ENCODE results near the gene CD44. TPM values are rescaled to one million over a fixed set of nuclear protein-coding genes. Genes with fewer than 3 reads are reported as not detected.

Gene CD44
- total RNA-seq, 1 experiment from 2014 or later: 6.1 TPM

DNA sequence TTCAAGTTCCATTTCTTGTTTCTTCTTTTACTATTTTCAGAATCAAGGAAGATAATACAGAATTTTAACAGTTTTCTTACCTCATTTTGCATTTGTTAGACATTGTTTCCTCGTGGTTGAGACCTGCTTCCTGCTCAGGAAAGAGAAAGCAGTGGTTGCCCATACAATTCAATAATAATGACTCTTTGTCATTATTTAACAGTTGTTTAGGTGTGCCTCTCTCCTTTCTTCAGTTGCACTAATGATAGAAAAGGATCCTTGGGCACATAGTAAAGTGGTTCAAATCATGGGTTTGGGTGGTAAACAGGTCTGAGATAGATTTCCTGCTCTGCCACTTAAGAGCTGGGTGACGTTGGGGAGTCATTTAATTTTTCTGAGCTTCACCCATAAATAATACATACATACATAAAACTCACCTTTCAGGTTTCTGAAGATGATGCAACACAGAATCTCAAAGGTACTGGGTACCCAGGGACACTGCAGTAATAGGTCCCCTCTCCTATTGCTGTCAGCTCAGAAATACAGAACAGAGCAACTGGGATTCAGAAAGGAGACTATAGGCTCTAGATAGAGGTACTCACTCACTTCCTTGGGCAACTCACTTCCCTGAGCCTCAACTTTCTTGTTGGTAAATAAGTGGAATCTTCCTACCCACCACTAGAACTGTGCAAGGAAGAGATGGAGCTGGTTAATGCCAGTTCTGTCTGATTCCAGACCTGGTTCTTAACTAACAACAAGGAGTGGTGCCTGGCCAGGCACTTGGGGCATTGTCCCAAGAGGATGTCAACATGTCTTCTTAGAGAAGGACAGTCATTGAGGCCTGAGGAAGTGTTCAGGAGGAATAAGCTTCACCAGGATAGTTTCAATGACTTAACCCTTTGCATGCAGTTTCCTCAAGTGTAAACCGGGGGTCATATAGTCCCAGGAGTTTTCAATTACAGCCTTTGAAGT, 34.9 kb downstream of the CD44 start:
- no peak overlapping the region for H2BK20ac ChIP-seq (ENCODE audit: low read depth, low read length, poor library complexity, severe bottlenecking)
- H3K27ac Mint-ChIP-seq: peak overlapping the region in 2 of 3 experiments; percentile 65; a peak in 3 of 7 replicates

More for the DNA sequence above, 34.9 kb downstream of the CD44 start:
- no peaks in the 10 kb centered on the region for H3K79me1 ChIP-seq (ENCODE audit: insufficient read depth, low read depth, low read length, poor library complexity, severe bottlenecking)
- no peak overlapping the region for H3K18ac ChIP-seq (ENCODE audit: insufficient read length, low read depth, low read length)
- H3K4me2 ChIP-seq (ENCODE audit: insufficient read depth, insufficient read length, low read length): no peak overlapping the region
- H2BK5ac ChIP-seq (ENCODE audit: insufficient read length, low read length): no peak overlapping the region
- no peaks in the 10 kb centered on the region for H3K36me3 Mint-ChIP-seq (ENCODE audit: insufficient read depth in 1 of 3, low read depth in 3 of 3)
- H3K9me3 ChIP-seq (ENCODE audit: control insufficient read depth, low read depth, low read length): no peaks in the 10 kb centered on the region
- H2BK12ac ChIP-seq (ENCODE audit: insufficient read length, low read depth, low read length): no peak overlapping the region
- H3K4ac ChIP-seq (ENCODE audit: low read depth, low read length): no peak overlapping the region
- H3K4me1 Mint-ChIP-seq: peaks cover 31 to 33% of the 10 kb centered on the region in 2 experiments
- H3K27ac ChIP-seq (ENCODE audit: insufficient read length, low read depth, low read length): no peak overlapping the region
- H3T11ph ChIP-seq (ENCODE audit: low read length): no peak overlapping the region
- no peak for TF ChIP-seq CTCF (conservative IDR thresholded peaks at IDR 0.05)
- H3K27me3 Mint-ChIP-seq (ENCODE audit: low read depth): no peaks in the 10 kb centered on the region
- WGBS (ENCODE audit: extremely low coverage, insufficient read length, low lambda C conversion rate): no CpG with 5 or more reads among the region's 3 CpGs
- no peak overlapping the region for H2AK5ac ChIP-seq (ENCODE audit: insufficient read length, low read length)
- H3K4me1 ChIP-seq (ENCODE audit: insufficient read depth, low read length): peaks cover 11% of the 10 kb centered on the region; the same call in 1 of the 2 replicates
- no peak overlapping the region for H2BK15ac ChIP-seq (ENCODE audit: low read depth, low read length)
- H3K9ac ChIP-seq (ENCODE audit: extremely low read depth, insufficient read length, low read length): no peak overlapping the region
- no peaks in the 10 kb centered on the region for H3K79me2 ChIP-seq (ENCODE audit: insufficient read depth, low read length)
- no peak for DNase-seq
- no peaks in the 10 kb centered on the region for H3K9me3 Mint-ChIP-seq
- no peak overlapping the region for H3K4me3 Mint-ChIP-seq
- H2BK120ac ChIP-seq (ENCODE audit: low read depth, low read length, poor library complexity, severe bottlenecking): no peak overlapping the region
- no peak overlapping the region for H4K5ac ChIP-seq (ENCODE audit: insufficient read length, low read depth, low read length)
- no peak overlapping the region for H3K56ac ChIP-seq (ENCODE audit: insufficient read length, low read depth, low read length)
- H3K23me2 ChIP-seq (ENCODE audit: insufficient read length, low read depth, low read length, poor library complexity, severe bottlenecking): no peaks in the 10 kb centered on the region
- H3K23ac ChIP-seq (ENCODE audit: insufficient read length, low read depth, low read length): no peak overlapping the region
- H4K91ac ChIP-seq (ENCODE audit: insufficient read length, low read depth, low read length): peak overlapping the region; percentile 81
- H4K20me1 ChIP-seq (ENCODE audit: control insufficient read depth, insufficient read depth, insufficient read length): no peaks in the 10 kb centered on the region
- no peaks in the 10 kb centered on the region for H3K27me3 ChIP-seq (ENCODE audit: insufficient read depth, low read length)
- no peak overlapping the region for H2AFZ ChIP-seq (ENCODE audit: low read length)
- H3K14ac ChIP-seq (ENCODE audit: insufficient read depth, low read length): no peak overlapping the region
- H4K8ac ChIP-seq (replicated peaks; ENCODE audit: insufficient read length, low read depth, low read length): no peak overlapping the region
